K562 (cell line): ENCODE data around the gene HCN4. TPM values are rescaled to one million over a fixed set of nuclear protein-coding genes. Genes with fewer than 3 reads are reported as not detected.

Source experiments
- CBFA2T2 ChIP-seq: fragments of 450-650 bp; conservative IDR thresholded peaks from 2 replicates; pipeline ENCODE4 v1.6.1; 2017; ENCODE audit warnings: mild to moderate bottlenecking
- E2F3 ChIP-seq: fragments of 250-450 bp; sonication (Bioruptor Pico); IDR thresholded peaks from 2 replicates; pipeline ENCODE4 v1.4.0; 2020; ENCODE audit warnings: mild to moderate bottlenecking
- ESRRA ChIP-seq: fragments of 450-650 bp; IDR thresholded peaks from 2 replicates; pipeline ENCODE4 v1.6.1; 2014; ENCODE audit warnings: low read depth, mild to moderate bottlenecking, moderate library complexity, borderline replicate concordance
- HOXB6 ChIP-seq: fragments of 250-450 bp; sonication (Bioruptor Pico); IDR thresholded peaks from 2 replicates; pipeline ENCODE4 v1.5.1; 2022; ENCODE audit warnings: mild to moderate bottlenecking, borderline replicate concordance
- JUN ChIP-seq, 2 experiments: sonication (generic) in 1 of 2; formaldehyde crosslinking in 1 of 2; IDR thresholded peaks; 2 replicates each; pipeline versions ENCODE4 v1.6.1 to v1.8.0; 2012 to 2022; ENCODE audit warnings: borderline replicate concordance in 2 of 2, mild to moderate bottlenecking in 2 of 2, improper control_type of control experiment in 1 of 2, low read depth in 1 of 2, low read length in 1 of 2, missing genetic modification reagents in 1 of 2
- MAFF ChIP-seq: IDR thresholded peaks from 2 replicates; pipeline ENCODE4 v1.6.1; 2012; ENCODE audit warnings: low read length, improper control_type of control experiment
- MAFG ChIP-seq: fragments of 450-650 bp; conservative IDR thresholded peaks from 2 replicates; pipeline ENCODE4 v1.6.1; 2016; ENCODE audit warnings: missing genetic modification characterization, missing compliant biosample characterization
- MAFK ChIP-seq: IDR thresholded peaks from 2 replicates; pipeline ENCODE4 v1.6.1; 2011; ENCODE audit warnings: low read length, improper control_type of control experiment
- NFATC3 ChIP-seq: fragments of 450-650 bp; IDR thresholded peaks from 2 replicates; pipeline ENCODE4 v1.6.1; 2017; ENCODE audit warnings: mild to moderate bottlenecking
- XRCC5 ChIP-seq: fragments of 200-400 bp; formaldehyde crosslinking; IDR thresholded peaks from 2 replicates; pipeline ENCODE4 v1.6.1; 2017; ENCODE audit warnings: low read depth, mild to moderate bottlenecking, low read length
- ZBED1 ChIP-seq: IDR thresholded peaks from 2 replicates; pipeline ENCODE4 v1.6.1; 2014
- ZFP1 ChIP-seq: fragments of 450-650 bp; formaldehyde crosslinking; IDR thresholded peaks from 2 replicates; pipeline ENCODE4 v1.4.0; 2020; ENCODE audit warnings: mild to moderate bottlenecking, mixed read lengths
- ZNF134 ChIP-seq: fragments of 250-450 bp; sonication (Bioruptor Pico); conservative IDR thresholded peaks from 2 replicates; pipeline ENCODE4 v1.4.0; 2020
- ZNF197 ChIP-seq: fragments of 200-800 bp; sonication (Bioruptor generic); IDR thresholded peaks from 2 replicates; pipeline ENCODE4 v1.6.1; 2016; ENCODE audit warnings: low read depth, missing genetic modification characterization, missing compliant biosample characterization
- ZNF75A ChIP-seq: fragments of 450-650 bp; formaldehyde crosslinking; IDR thresholded peaks from 2 replicates; pipeline ENCODE4 v1.4.0; 2020; ENCODE audit warnings: mild to moderate bottlenecking
- polyA plus RNA-seq, 8 experiments: library from polyadenylated mRNA; depleted of rRNA in 4 of 8; stranded (reverse) in 5 of 8; unstranded in 3 of 8; fragments of >200 nt; fragmentation: Nextera tagmentation in 2 of 8; fragmentation: Illumina TruSeq in 1 of 8; extraction: Ambion mirVana in 2 of 8; extraction: Trizol in 1 of 8; gene quantifications; 2 replicates each; pipeline versions ENCODE4 v1.2.1 to v1.2.3, GENCODE V29; 2011 to 2014; ENCODE audit warnings: inconsistent platforms in 1 of 8, missing spikeins in 1 of 8
- total RNA-seq, 7 experiments: library from RNA; depleted of rRNA in 6 of 7; stranded (reverse); fragments of >200 nt in 6 of 7; fragmentation: Illumina TruSeq in 2 of 7; extraction: Trizol in 2 of 7; gene quantifications; 2 replicates each; pipeline versions ENCODE4 v1.2.1 to v1.2.3, GENCODE V29; 2011 to 2021; ENCODE audit warnings: low replicate concordance in 1 of 7
- TF ChIP-seq, protein P1 (sequence below): fragments of 250-450 bp; sonication (Bioruptor Pico); IDR thresholded peaks from 2 replicates; pipeline ENCODE4 v1.4.0; 2020; ENCODE audit warnings: mild to moderate bottlenecking, moderate library complexity
- TF ChIP-seq, protein P2 (sequence below), 2 experiments: fragments of 450-650 bp; IDR thresholded peaks; 2 replicates each; pipeline ENCODE4 v1.6.1; 2018; ENCODE audit warnings: mild to moderate bottlenecking in 2 of 2, low read depth in 1 of 2; ENCODE audit not compliant: partially characterized antibody in 2 of 2

The HCN4 gene
- total and polyA plus RNA-seq, 9 of the 15 experiments (the other 6 are each of a cell fraction or from before 2014, with no cell fraction given), result not detected

DNA sequence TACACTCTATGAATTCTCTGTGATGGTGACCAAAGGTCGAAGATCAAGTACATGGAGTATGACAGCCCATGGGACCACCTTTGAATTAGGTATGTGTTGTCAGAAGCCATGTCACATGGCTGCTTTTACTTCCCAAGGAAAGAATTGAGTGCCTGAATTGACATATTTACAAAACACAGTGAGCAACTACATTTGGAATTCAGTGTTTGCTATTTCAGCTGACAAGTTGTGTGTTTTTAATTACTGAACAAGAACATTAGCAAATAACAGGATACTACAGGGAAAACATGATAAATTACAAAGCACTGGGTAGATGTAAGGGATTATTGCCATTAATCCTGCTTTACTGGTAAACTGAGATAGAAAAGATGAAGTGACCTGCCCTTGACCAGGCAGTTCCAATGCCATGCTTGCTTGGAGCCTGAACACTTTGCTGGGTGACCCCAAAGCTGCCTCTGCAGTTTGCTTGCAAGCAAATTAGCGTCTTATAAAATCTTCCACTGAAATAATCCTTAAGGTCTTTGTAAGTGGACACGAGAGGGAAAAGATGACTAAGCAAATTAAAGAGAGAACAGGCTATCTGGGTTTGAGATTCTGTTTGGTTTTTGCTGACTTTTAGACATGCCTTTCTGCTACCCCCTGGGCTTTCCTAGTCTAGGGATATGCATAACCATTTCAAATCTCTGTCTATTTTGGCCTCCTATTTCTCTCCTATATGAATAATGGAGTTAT, 98.2 kb downstream of the HCN4 start (continued):
- TF ChIP-seq, protein P1, sequence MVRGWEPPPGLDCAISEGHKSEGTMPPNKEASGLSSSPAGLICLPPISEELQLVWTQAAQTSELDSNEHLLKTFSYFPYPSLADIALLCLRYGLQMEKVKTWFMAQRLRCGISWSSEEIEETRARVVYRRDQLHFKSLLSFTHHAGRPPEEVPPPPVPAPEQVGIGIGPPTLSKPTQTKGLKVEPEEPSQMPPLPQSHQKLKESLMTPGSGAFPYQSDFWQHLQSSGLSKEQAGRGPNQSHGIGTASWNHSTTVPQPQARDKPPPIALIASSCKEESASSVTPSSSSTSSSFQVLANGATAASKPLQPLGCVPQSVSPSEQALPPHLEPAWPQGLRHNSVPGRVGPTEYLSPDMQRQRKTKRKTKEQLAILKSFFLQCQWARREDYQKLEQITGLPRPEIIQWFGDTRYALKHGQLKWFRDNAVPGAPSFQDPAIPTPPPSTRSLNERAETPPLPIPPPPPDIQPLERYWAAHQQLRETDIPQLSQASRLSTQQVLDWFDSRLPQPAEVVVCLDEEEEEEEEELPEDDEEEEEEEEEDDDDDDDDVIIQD (CRISPR knock-in tag), result no peak
- TF ChIP-seq MAFK (peak; percentile 83), E2F3 (no peak), MAFF (peak; percentile 78), ZNF75A (CRISPR knock-in tag) (no peak), ZBED1 (no peak), XRCC5 (no peak), MAFG (peak; percentile 94), JUN (IDR thresholded peaks at IDR 0.05; ENCODE audit: borderline replicate concordance, low read depth, low read length) (no peak), JUN (CRISPR knock-in tag; IDR thresholded peaks at IDR 0.05; ENCODE audit: borderline replicate concordance) (no peak), ZFP1 (CRISPR knock-in tag) (no peak), NFATC3 (no peak), HOXB6 (CRISPR knock-in tag) (no peak), ZNF197 (no peak), ESRRA (no peak), ZNF134 (CRISPR knock-in tag) (no peak), CBFA2T2 (no peak)
- TF ChIP-seq, protein P2, sequence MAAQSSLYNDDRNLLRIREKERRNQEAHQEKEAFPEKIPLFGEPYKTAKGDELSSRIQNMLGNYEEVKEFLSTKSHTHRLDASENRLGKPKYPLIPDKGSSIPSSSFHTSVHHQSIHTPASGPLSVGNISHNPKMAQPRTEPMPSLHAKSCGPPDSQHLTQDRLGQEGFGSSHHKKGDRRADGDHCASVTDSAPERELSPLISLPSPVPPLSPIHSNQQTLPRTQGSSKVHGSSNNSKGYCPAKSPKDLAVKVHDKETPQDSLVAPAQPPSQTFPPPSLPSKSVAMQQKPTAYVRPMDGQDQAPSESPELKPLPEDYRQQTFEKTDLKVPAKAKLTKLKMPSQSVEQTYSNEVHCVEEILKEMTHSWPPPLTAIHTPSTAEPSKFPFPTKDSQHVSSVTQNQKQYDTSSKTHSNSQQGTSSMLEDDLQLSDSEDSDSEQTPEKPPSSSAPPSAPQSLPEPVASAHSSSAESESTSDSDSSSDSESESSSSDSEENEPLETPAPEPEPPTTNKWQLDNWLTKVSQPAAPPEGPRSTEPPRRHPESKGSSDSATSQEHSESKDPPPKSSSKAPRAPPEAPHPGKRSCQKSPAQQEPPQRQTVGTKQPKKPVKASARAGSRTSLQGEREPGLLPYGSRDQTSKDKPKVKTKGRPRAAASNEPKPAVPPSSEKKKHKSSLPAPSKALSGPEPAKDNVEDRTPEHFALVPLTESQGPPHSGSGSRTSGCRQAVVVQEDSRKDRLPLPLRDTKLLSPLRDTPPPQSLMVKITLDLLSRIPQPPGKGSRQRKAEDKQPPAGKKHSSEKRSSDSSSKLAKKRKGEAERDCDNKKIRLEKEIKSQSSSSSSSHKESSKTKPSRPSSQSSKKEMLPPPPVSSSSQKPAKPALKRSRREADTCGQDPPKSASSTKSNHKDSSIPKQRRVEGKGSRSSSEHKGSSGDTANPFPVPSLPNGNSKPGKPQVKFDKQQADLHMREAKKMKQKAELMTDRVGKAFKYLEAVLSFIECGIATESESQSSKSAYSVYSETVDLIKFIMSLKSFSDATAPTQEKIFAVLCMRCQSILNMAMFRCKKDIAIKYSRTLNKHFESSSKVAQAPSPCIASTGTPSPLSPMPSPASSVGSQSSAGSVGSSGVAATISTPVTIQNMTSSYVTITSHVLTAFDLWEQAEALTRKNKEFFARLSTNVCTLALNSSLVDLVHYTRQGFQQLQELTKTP (IDR thresholded peaks at IDR 0.05; ENCODE audit: low read depth in 1 of 2, partially characterized antibody in 2 of 2), result no peak
